Sigmoid colon (tissue), 7 donors: ENCODE data around the gene TMEM109. TPM values are rescaled to one million over a fixed set of nuclear protein-coding genes. Genes with fewer than 3 reads are reported as not detected.

Experiments
- DNase-seq: peaks from one replicate; pipeline ENCODE4 v3.0.0-alpha.2; 2019
- H3K27ac ChIP-seq, 4 donors: fragments of 200-600 bp; sonication (generic); one replicate each; pipeline ENCODE4 v1.5.1; 2016 to 2019; ENCODE audit warnings: mild to moderate bottlenecking in 1 of 4
- H3K27me3 ChIP-seq, 3 donors: fragments of 200-600 bp; sonication (generic); one replicate each; pipeline ENCODE4 v1.5.1; 2019; ENCODE audit warnings: mild to moderate bottlenecking in 1 of 3
- H3K36me3 ChIP-seq, 4 donors: fragments of 200-600 bp; sonication (generic); one replicate each; pipeline ENCODE4 v1.5.1; 2016 to 2019
- H3K4me1 ChIP-seq, 4 donors: fragments of 200-600 bp; sonication (generic); one replicate each; pipeline ENCODE4 v1.5.1; 2017 to 2019
- H3K4me3 ChIP-seq, 4 donors: fragments of 200-600 bp; sonication (generic); one replicate each; pipeline ENCODE4 v1.5.1; 2017 to 2019; ENCODE audit warnings: mild to moderate bottlenecking in 2 of 4, moderate library complexity in 1 of 4
- H3K9me3 ChIP-seq, 4 donors: fragments of 200-600 bp in 3 of 4; sonication (generic) in 3 of 4; one replicate each; pipeline versions ENCODE4 v1.5.1 to v1.6.1; 2013 to 2019
- CTCF ChIP-seq, 4 experiments: fragments of 450-650 bp in 3 of 4; fragments of 200-600 bp in 1 of 4; IDR thresholded peaks; one replicate each; pipeline ENCODE4 v1.5.1; 2016 to 2019; ENCODE audit warnings: antibody characterized with exemption in 4 of 4, mild to moderate bottlenecking in 3 of 4, moderate library complexity in 2 of 4
- EP300 ChIP-seq, 4 donors: sonication (generic); formaldehyde crosslinking; IDR thresholded peaks; one replicate each; pipeline ENCODE4 v1.6.1; 2017; ENCODE audit warnings: antibody characterized with exemption in 4 of 4
- POLR2A ChIP-seq, 2 donors: fragments of 450-650 bp; IDR thresholded peaks; one replicate each; pipeline ENCODE4 v1.6.1; 2016; ENCODE audit warnings: antibody characterized with exemption in 2 of 2, mild to moderate bottlenecking in 2 of 2, moderate library complexity in 2 of 2
- POLR2AphosphoS5 ChIP-seq, 4 donors: sonication (generic); formaldehyde crosslinking; IDR thresholded peaks; one replicate each; pipeline ENCODE4 v1.6.1; 2017; ENCODE audit warnings: antibody characterized with exemption in 4 of 4
- WGBS, 2 donors: extraction: QIAGEN DNeasy Blood & Tissue Kit; methylation state at CpG; one replicate each; pipeline ENCODE4 v1.1.7; 2013; 5-methylcytosine and 5-hydroxymethylcytosine counted together
- intact Hi-C: fragments of 100-400 bp; cut with DNase I; formaldehyde crosslinking; loops from one replicate; pipeline ENCODE4 v1.15.1; 2023
- polyA plus RNA-seq, 3 donors: library from polyadenylated mRNA; stranded (reverse); fragments of 200-250 nt; gene quantifications; one replicate each; pipeline ENCODE4 v1.2.3, GENCODE V29; 2013
- total RNA-seq, 4 donors: library from RNA; depleted of rRNA; stranded (reverse); fragments of >200 nt; gene quantifications; one replicate each; pipeline ENCODE4 v1.1.0, GENCODE V29; 2016
- donor health status: healthy with polysubstance abuse.
- donor health status: Bipolar disorder and iron deficiency.
- donor health status: healthy.

TMEM109 gene
- total and polyA plus RNA-seq, 7 donors, result 16.2 to 115 (median 86.2) TPM

GRCh38 chr11:60867871-60868681 is 45.9 kb upstream of the TMEM109 start:
- intact Hi-C loops, result no loop called here
- no peak overlapping the region for H3K27ac ChIP-seq
- TF ChIP-seq CTCF (IDR thresholded peaks at IDR 0.05) (no peak), POLR2A (IDR thresholded peaks at IDR 0.05) (no peak), EP300 (IDR thresholded peaks at IDR 0.05) (no peak), POLR2AphosphoS5 (IDR thresholded peaks at IDR 0.05) (no peak)
- H3K36me3 ChIP-seq, result no peaks in the 10 kb centered on the region
- no peak overlapping the region for H3K4me3 ChIP-seq
- DNase-seq, result peak; percentile 19
- H3K4me1 ChIP-seq, result no peaks in the 10 kb centered on the region
- 71 to 75% methylated on average over 10 of the region's 10 CpGs for WGBS, 2 donors
- no peaks in the 10 kb centered on the region for H3K9me3 ChIP-seq
- no peaks in the 10 kb centered on the region for H3K27me3 ChIP-seq

GRCh38 chr11:60868682-60869450 is 45.1 kb upstream of the TMEM109 start:
- no peaks in the 10 kb centered on the region for H3K4me1 ChIP-seq
- no peaks in the 10 kb centered on the region for H3K9me3 ChIP-seq
- no peak overlapping the region for H3K27ac ChIP-seq
- intact Hi-C loops, result no loop called here
- no peaks in the 10 kb centered on the region for H3K36me3 ChIP-seq
- no peak for TF ChIP-seq POLR2A (IDR thresholded peaks at IDR 0.05)
- TF ChIP-seq EP300 (IDR thresholded peaks at IDR 0.05), result no peak
- TF ChIP-seq CTCF (IDR thresholded peaks at IDR 0.05), result no peak
- no peak for TF ChIP-seq POLR2AphosphoS5 (IDR thresholded peaks at IDR 0.05)
- DNase-seq, result peak; percentile 46
- no peaks in the 10 kb centered on the region for H3K27me3 ChIP-seq
- WGBS, 2 donors, result 82 to 85% methylated on average over 10 of the region's 10 CpGs
- H3K4me3 ChIP-seq, result no peak overlapping the region

GRCh38 chr11:60869451-60869825 is 44.5 kb upstream of the TMEM109 start:
- Histone ChIP-seq H3K4me1 (no peaks in the 10 kb centered on the region), H3K4me3 (no peak overlapping the region), H3K27me3 (no peaks in the 10 kb centered on the region), H3K9me3 (no peaks in the 10 kb centered on the region), H3K36me3 (no peaks in the 10 kb centered on the region), H3K27ac (no peak overlapping the region)
- intact Hi-C loops, result no loop called here
- peak; percentile 30 for DNase-seq
- WGBS, 2 donors, result 92% methylated on average over 7 of the region's 7 CpGs
- TF ChIP-seq CTCF (IDR thresholded peaks at IDR 0.05) (no peak), POLR2AphosphoS5 (IDR thresholded peaks at IDR 0.05) (no peak), EP300 (IDR thresholded peaks at IDR 0.05) (no peak), POLR2A (IDR thresholded peaks at IDR 0.05) (no peak)

GRCh38 chr11:60870276-60870675 is 43.7 kb upstream of the TMEM109 start:
- H3K27ac ChIP-seq, result no peak overlapping the region
- WGBS, 2 donors, result 60 to 72% methylated on average over 3 of the region's 3 CpGs

More at GRCh38 chr11:60870276-60870675, 43.7 kb upstream of the TMEM109 start:
- no peak for TF ChIP-seq POLR2AphosphoS5 (IDR thresholded peaks at IDR 0.05)
- no peak for TF ChIP-seq POLR2A (IDR thresholded peaks at IDR 0.05)
- no peak for TF ChIP-seq EP300 (IDR thresholded peaks at IDR 0.05)
- TF ChIP-seq CTCF (IDR thresholded peaks at IDR 0.05), result no peak
- no peaks in the 10 kb centered on the region for H3K27me3 ChIP-seq
- no peaks in the 10 kb centered on the region for H3K36me3 ChIP-seq
- intact Hi-C loops, result no loop called here
- H3K4me3 ChIP-seq, result no peak overlapping the region
- no peaks in the 10 kb centered on the region for H3K9me3 ChIP-seq
- no peaks in the 10 kb centered on the region for H3K4me1 ChIP-seq
- peak; percentile 32 for DNase-seq
